Prostate gland (tissue), 2 donors: Measurements from ENCODE around the gene C1orf21.

ENCODE experiments used
- POLR2A ChIP-seq: fragments of 450-650 bp; IDR thresholded peaks from one replicate; pipeline ENCODE4 v1.6.1; 2016; ENCODE audit warnings: antibody characterized with exemption, mild to moderate bottlenecking
- POLR2AphosphoS5 ChIP-seq: sonication (generic); formaldehyde crosslinking; IDR thresholded peaks from one replicate; pipeline ENCODE4 v1.6.1; 2017; ENCODE audit warnings: antibody characterized with exemption
- TF ChIP-seq, protein P1 (sequence below), 4 experiments: fragments of 200-600 bp in 2 of 4; fragments of 450-650 bp in 2 of 4; sonication (generic) in 2 of 4; IDR thresholded peaks; 1 replicate in 3 of 4; 2 replicates in 1 of 4; pipeline ENCODE4 v1.5.1; 2016 to 2019; ENCODE audit warnings: antibody characterized with exemption in 4 of 4, mild to moderate bottlenecking in 2 of 4, moderate library complexity in 2 of 4

GRCh38 chr1:184387069-184387475 is 243 bp downstream of the C1orf21 start:
- TF ChIP-seq, protein P1, sequence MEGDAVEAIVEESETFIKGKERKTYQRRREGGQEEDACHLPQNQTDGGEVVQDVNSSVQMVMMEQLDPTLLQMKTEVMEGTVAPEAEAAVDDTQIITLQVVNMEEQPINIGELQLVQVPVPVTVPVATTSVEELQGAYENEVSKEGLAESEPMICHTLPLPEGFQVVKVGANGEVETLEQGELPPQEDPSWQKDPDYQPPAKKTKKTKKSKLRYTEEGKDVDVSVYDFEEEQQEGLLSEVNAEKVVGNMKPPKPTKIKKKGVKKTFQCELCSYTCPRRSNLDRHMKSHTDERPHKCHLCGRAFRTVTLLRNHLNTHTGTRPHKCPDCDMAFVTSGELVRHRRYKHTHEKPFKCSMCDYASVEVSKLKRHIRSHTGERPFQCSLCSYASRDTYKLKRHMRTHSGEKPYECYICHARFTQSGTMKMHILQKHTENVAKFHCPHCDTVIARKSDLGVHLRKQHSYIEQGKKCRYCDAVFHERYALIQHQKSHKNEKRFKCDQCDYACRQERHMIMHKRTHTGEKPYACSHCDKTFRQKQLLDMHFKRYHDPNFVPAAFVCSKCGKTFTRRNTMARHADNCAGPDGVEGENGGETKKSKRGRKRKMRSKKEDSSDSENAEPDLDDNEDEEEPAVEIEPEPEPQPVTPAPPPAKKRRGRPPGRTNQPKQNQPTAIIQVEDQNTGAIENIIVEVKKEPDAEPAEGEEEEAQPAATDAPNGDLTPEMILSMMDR (IDR thresholded peaks at IDR 0.05), result peak in 1 of 4 experiments; percentile 1
- no peak for TF ChIP-seq POLR2A
- TF ChIP-seq POLR2AphosphoS5, result no peak
